IMR-90 (cell line): ENCODE results near the gene CEP55. TPM values are rescaled to one million over a fixed set of nuclear protein-coding genes. Genes with fewer than 3 reads are reported as not detected.

Source experiments
- ATAC-seq: fragments of 200-7000 bp; cut with Tn5 transposase; 2 replicates; pipeline ENCODE4 v1.9.1; 2020; ENCODE audit warnings: low read depth, mild to moderate bottlenecking, moderate library complexity
- BruUV-seq: library from RNA; stranded (reverse); fragments of 400-500 nt; replicated peaks from 2 replicates; lab custom pipeline; 2021; lab: Mats Ljungman, UMichigan
- CTCF ChIA-PET: fragments of 300-600 bp; formaldehyde crosslinking; extraction: SDS; loops from one replicate; lab custom pipeline; 2021; ENCODE audit warnings: antibody characterized with exemption; lab: Yijun Ruan, JAX
- POLR2A ChIA-PET: fragments of 300-600 bp; sonication (Branson Sonifier 250); formaldehyde crosslinking; loops from one replicate; lab custom pipeline; 2022; ENCODE audit warnings: antibody characterized with exemption; ENCODE audit not compliant: unreplicated experiment; lab: Charles Lee
- DNase-seq: peaks from one replicate; pipeline ENCODE4 v3.0.0; 2013
- H2AFZ ChIP-seq: replicated peaks from 2 replicates; pipeline ENCODE3; 2013; ENCODE audit warnings: low read length, mild to moderate bottlenecking; ENCODE audit not compliant: poor library complexity
- H2AK5ac ChIP-seq: 2 replicates; pipeline ENCODE4 v1.6.1; 2013; ENCODE audit warnings: low read depth, low read length, inconsistent platforms
- H2AK9ac ChIP-seq: replicated peaks from 2 replicates; pipeline ENCODE3; 2013; ENCODE audit warnings: mild to moderate bottlenecking, low read depth, low read length, moderate library complexity; ENCODE audit not compliant: poor library complexity
- H2BK120ac ChIP-seq: 2 replicates; pipeline ENCODE4 v1.6.1; 2013; ENCODE audit warnings: low read depth, low read length, inconsistent platforms
- H2BK15ac ChIP-seq: 3 replicates; pipeline ENCODE4 v1.6.1; 2013; ENCODE audit warnings: low read depth, low read length, inconsistent platforms
- H2BK20ac ChIP-seq: 2 replicates; pipeline ENCODE4 v1.6.1; 2013; ENCODE audit warnings: low read depth, mild to moderate bottlenecking, inconsistent platforms, low read length, moderate library complexity
- H2BK5ac ChIP-seq: 2 replicates; pipeline ENCODE4 v1.6.1; 2013; ENCODE audit warnings: mild to moderate bottlenecking, low read depth, low read length, inconsistent platforms; ENCODE audit not compliant: poor library complexity, severe bottlenecking
- H3K14ac ChIP-seq: replicated peaks from 2 replicates; pipeline ENCODE4 v1.6.1; 2013; ENCODE audit warnings: low read depth, low read length, inconsistent platforms
- H3K18ac ChIP-seq: 2 replicates; pipeline ENCODE4 v1.6.1; 2013; ENCODE audit warnings: low read depth, low read length, control low read depth
- H3K23ac ChIP-seq: 2 replicates; pipeline ENCODE4 v1.6.1; 2013; ENCODE audit warnings: low read depth, low read length, inconsistent platforms
- H3K27ac ChIP-seq: 2 replicates; pipeline ENCODE4 v1.5.1; 2013; ENCODE audit warnings: mild to moderate bottlenecking, control low read depth, low read length; ENCODE audit not compliant: insufficient read depth
- H3K27me3 ChIP-seq: 2 replicates; pipeline ENCODE4 v1.6.1; 2013; ENCODE audit warnings: low read length; ENCODE audit not compliant: control insufficient read depth, insufficient read depth
- H3K36me3 ChIP-seq: 2 replicates; pipeline ENCODE4 v1.6.1; 2013; ENCODE audit warnings: low read length, mixed read lengths; ENCODE audit not compliant: control insufficient read depth, insufficient read depth
- H3K4ac ChIP-seq: 2 replicates; pipeline ENCODE4 v1.6.1; 2013; ENCODE audit warnings: low read depth, low read length, inconsistent platforms
- H3K4me1 ChIP-seq: 2 replicates; pipeline ENCODE4 v1.6.1; 2013; ENCODE audit warnings: low read length, mixed read lengths; ENCODE audit not compliant: control insufficient read depth, insufficient read depth
- H3K4me2 ChIP-seq: 2 replicates; pipeline ENCODE4 v1.6.1; 2013; ENCODE audit warnings: low read depth, mild to moderate bottlenecking, control low read depth, low read length, moderate library complexity
- H3K4me3 ChIP-seq: 2 replicates; pipeline ENCODE4 v1.5.1; 2013; ENCODE audit warnings: low read depth, mild to moderate bottlenecking, control low read depth, low read length, moderate library complexity; ENCODE audit not compliant: insufficient read depth
- H3K56ac ChIP-seq: 2 replicates; pipeline ENCODE4 v1.6.1; 2013; ENCODE audit warnings: low read length, inconsistent platforms; ENCODE audit not compliant: insufficient read depth; ENCODE audit errors: extremely low read depth
- H3K79me1 ChIP-seq, 2 experiments: 2 replicates each; pipeline ENCODE4 v1.6.1; 2013; ENCODE audit warnings: low read length in 2 of 2, inconsistent platforms in 1 of 2, low read depth in 1 of 2
- H3K9ac ChIP-seq: 2 replicates; pipeline ENCODE4 v1.6.1; 2013; ENCODE audit warnings: low read depth, low read length, control low read depth
- H3K9me1 ChIP-seq: 2 replicates; pipeline ENCODE4 v1.6.1; 2013; ENCODE audit warnings: low read length, inconsistent platforms; ENCODE audit not compliant: insufficient read depth
- H3K9me3 ChIP-seq: 2 replicates; pipeline ENCODE4 v1.6.1; 2013; ENCODE audit warnings: low read length; ENCODE audit not compliant: control insufficient read depth, insufficient read depth
- H4K20me1 ChIP-seq: 2 replicates; pipeline ENCODE4 v1.6.1; 2013; ENCODE audit warnings: low read length, inconsistent platforms; ENCODE audit not compliant: insufficient read depth
- H4K5ac ChIP-seq: 2 replicates; pipeline ENCODE4 v1.6.1; 2013; ENCODE audit warnings: mild to moderate bottlenecking, low read depth, low read length, control low read depth
- H4K8ac ChIP-seq, 2 experiments: 2 replicates each; pipeline ENCODE4 v1.6.1; 2013; ENCODE audit warnings: low read depth in 2 of 2, low read length in 2 of 2, control low read depth in 1 of 2, inconsistent platforms in 1 of 2
- H4K91ac ChIP-seq: 2 replicates; pipeline ENCODE4 v1.6.1; 2013; ENCODE audit warnings: low read depth, low read length, inconsistent platforms; ENCODE audit not compliant: insufficient read depth
- BHLHE40 ChIP-seq: fragments of 150-350 bp; IDR thresholded peaks from 2 replicates; pipeline ENCODE4 v1.6.1; 2016; ENCODE audit warnings: mild to moderate bottlenecking, low read depth, low read length
- CEBPB ChIP-seq: IDR thresholded peaks from 2 replicates; pipeline ENCODE4 v1.6.1; 2012; ENCODE audit warnings: low read depth, low read length, improper control_type of control experiment
- CHD1 ChIP-seq: IDR thresholded peaks from 2 replicates; pipeline ENCODE4 v1.6.1; 2012; ENCODE audit warnings: low read depth, low read length, improper control_type of control experiment
- CTCF ChIP-seq: conservative IDR thresholded peaks from 2 replicates; pipeline ENCODE4 v1.5.1; 2012; ENCODE audit warnings: mild to moderate bottlenecking, low read depth, low read length, improper control_type of control experiment
- ELK1 ChIP-seq: fragments of 150-350 bp; IDR thresholded peaks from 2 replicates; pipeline ENCODE4 v1.6.1; 2016; ENCODE audit warnings: low read depth, mild to moderate bottlenecking, low read length, moderate library complexity, borderline replicate concordance
- FOS ChIP-seq: fragments of 150-350 bp; IDR thresholded peaks from 2 replicates; pipeline ENCODE4 v1.6.1; 2016; ENCODE audit warnings: low read depth, low read length
- MAFK ChIP-seq: IDR thresholded peaks from 2 replicates; pipeline ENCODE4 v1.6.1; 2012; ENCODE audit warnings: low read depth, low read length, improper control_type of control experiment
- MAZ ChIP-seq: IDR thresholded peaks from 2 replicates; pipeline ENCODE4 v1.6.1; 2012; ENCODE audit warnings: low read depth, mild to moderate bottlenecking, low read length, improper control_type of control experiment, moderate library complexity, borderline replicate concordance
- MXI1 ChIP-seq: IDR thresholded peaks from 2 replicates; pipeline ENCODE4 v1.6.1; 2012; ENCODE audit warnings: low read depth, mild to moderate bottlenecking, low read length, moderate library complexity, borderline replicate concordance
- NFE2L2 ChIP-seq: fragments of 150-350 bp; IDR thresholded peaks from 2 replicates; pipeline ENCODE4 v1.6.1; 2016; ENCODE audit warnings: low read depth, mild to moderate bottlenecking, low read length
- POLR2A ChIP-seq: IDR thresholded peaks from 2 replicates; pipeline ENCODE4 v1.6.1; 2012; ENCODE audit warnings: mild to moderate bottlenecking, low read depth, low read length
- RAD21 ChIP-seq: IDR thresholded peaks from 2 replicates; pipeline ENCODE4 v1.6.1; 2012; ENCODE audit warnings: low read length, improper control_type of control experiment
- RFX5 ChIP-seq: IDR thresholded peaks from 2 replicates; pipeline ENCODE4 v1.8.0; 2012; ENCODE audit warnings: low read depth, mild to moderate bottlenecking, low read length, moderate library complexity
- SMC3 ChIP-seq: fragments of 150-350 bp; IDR thresholded peaks from 2 replicates; pipeline ENCODE4 v1.6.1; 2016; ENCODE audit warnings: low read depth, mild to moderate bottlenecking, antibody characterized with exemption, low read length, moderate library complexity
- USF2 ChIP-seq: fragments of 150-350 bp; IDR thresholded peaks from 2 replicates; pipeline ENCODE4 v1.6.1; 2017; ENCODE audit warnings: mild to moderate bottlenecking, antibody characterized with exemption, low read length, low read depth
- WGBS, 2 experiments: methylation state at CpG; one replicate each; pipeline versions ENCODE4 v1.1.5 to v1.1.7; 2013; ENCODE audit warnings: missing lambda C conversion rate in 2 of 2; ENCODE audit not compliant: insufficient read length in 1 of 2; ENCODE audit errors: extremely low coverage in 2 of 2; 5-methylcytosine and 5-hydroxymethylcytosine counted together
- dilution Hi-C: fragments of 300-500 bp; cut with HindIII; formaldehyde crosslinking; loops from one replicate; pipeline ENCODE4 v1.14.3; 2018; ENCODE audit warnings: low sequenced_read_pairs; ENCODE audit not compliant: unreplicated experiment
- in situ Hi-C: fragments of 300-500 bp; cut with MboI; formaldehyde crosslinking; loops from 3 replicates; pipeline ENCODE4 v1.14.3; 2019; ENCODE audit warnings: low sequenced_read_pairs, inconsistent platforms, mixed read lengths
- intact Hi-C: fragments of 100-400 bp; cut with micrococcal nuclease; formaldehyde crosslinking; loops from 2 replicates; pipeline ENCODE4 v1.10.0; 2022
- polyA plus RNA-seq, 3 experiments: library from polyadenylated mRNA; depleted of rRNA; stranded (reverse); fragments of >200 nt; gene quantifications; 2 replicates each; pipeline ENCODE4 v1.2.3, GENCODE V29; 2012; ENCODE audit warnings: low replicate concordance in 1 of 3
- total RNA-seq: library from RNA; depleted of rRNA; stranded (reverse); fragments of >200 nt; gene quantifications from 2 replicates; pipeline ENCODE4 v1.2.3, GENCODE V29; 2012

Gene CEP55
- total and polyA plus RNA-seq, 2 of the 4 experiments (the other 2 are of a cell fraction), result 15.7 to 23.5 TPM

GRCh38 chr10:93553482-93554315 lies 57.3 kb downstream of the CEP55 start:
- H3K27me3 ChIP-seq, result peaks cover 4% of the 10 kb centered on the region
- no peak overlapping the region for H2AK9ac ChIP-seq
- no peak overlapping the region for H3K4me3 ChIP-seq
- DNase-seq (no peak), ATAC-seq (no peak)
- H3K4me1 ChIP-seq, result no peaks in the 10 kb centered on the region
- no peaks in the 10 kb centered on the region for H3K36me3 ChIP-seq
- H2BK5ac ChIP-seq, result no peak overlapping the region
- H2BK20ac ChIP-seq, result no peak overlapping the region
- intact Hi-C loops, result loop anchor here (1.0 kb wide), 1 partner anchor 263 kb away; no protein-coding TSS in a partner anchor
- no peaks in the 10 kb centered on the region for H3K9me3 ChIP-seq
- H2BK15ac ChIP-seq, result no peak overlapping the region; the same call in 2 of the 3 replicates
- H3K27ac ChIP-seq, result no peak overlapping the region
- WGBS, 2 experiments, result 83% methylated on average over 4 of the region's 8 CpGs; no CpG with 5 or more reads in 1 of the 2 experiments
- H3K4ac ChIP-seq, result no peak overlapping the region
- no peak overlapping the region for H4K5ac ChIP-seq
- H4K8ac ChIP-seq, result no peak overlapping the region
- H3K14ac ChIP-seq, result no peak overlapping the region; the same call in 1 of the 2 replicates
- BruUV-seq, result no TSS peak
- H3K18ac ChIP-seq, result no peak overlapping the region
- no peak overlapping the region for H2AK5ac ChIP-seq
- CTCF ChIA-PET, result interaction anchor here (0.6 kb wide), 1 partner anchor 1675 kb away, joined by 3 read pairs; no protein-coding TSS in a partner anchor
- H3K79me1 ChIP-seq, result no peaks in the 10 kb centered on the region
- H2BK120ac ChIP-seq, result no peak overlapping the region
- in situ Hi-C loops, result loop anchor here (10.0 kb wide), 1 partner anchor 121 kb away; no protein-coding TSS in a partner anchor
- no peak overlapping the region for H2AFZ ChIP-seq
- H3K9me1 ChIP-seq, result no peaks in the 10 kb centered on the region
- H3K56ac ChIP-seq, result no peak overlapping the region
- POLR2A ChIA-PET, result no interaction called here
- H3K9ac ChIP-seq, result no peak overlapping the region
- no peak overlapping the region for H3K23ac ChIP-seq
- H4K20me1 ChIP-seq, result no peaks in the 10 kb centered on the region
- no peak overlapping the region for H3K4me2 ChIP-seq
- dilution Hi-C loops, result no loop called here
- H4K91ac ChIP-seq, result no peak overlapping the region
- TF ChIP-seq CTCF (no peak), SMC3 (no peak), CEBPB (no peak), POLR2A (no peak), BHLHE40 (no peak), RAD21 (no peak), RFX5 (no peak), MAFK (no peak), MAZ (no peak), MXI1 (no peak), CHD1 (no peak), NFE2L2 (no peak), FOS (no peak), USF2 (no peak), ELK1 (no peak)
